ENCODE data around the gene EXPH5. TPM values are rescaled to one million over a fixed set of nuclear protein-coding genes. Genes with fewer than 3 reads are reported as not detected.
"Not testable (repeated sequence)": the region's sequence is repeated elsewhere in the genome, so short reads cannot be mapped to it uniquely, and the experiment has no call there.

EXPH5 gene
- total RNA-seq, 6 experiments from 2014 or later, result 0.14 to 0.91 (median 0.47) TPM

- not testable (repeated sequence) for H3K4me3 Mint-ChIP-seq; H3K36me3 Mint-ChIP-seq (ENCODE audit: low read depth); DNase-seq; H3K9me3 Mint-ChIP-seq; H3K27ac Mint-ChIP-seq
- Mint-ChIP-seq H3K4me1 (ENCODE audit: low read depth) (peaks cover 40% of the 10 kb centered on the region), H3K27me3 (ENCODE audit: insufficient read depth) (peaks cover 16% of the 10 kb centered on the region)
- TF ChIP-seq CTCF (IDR thresholded peaks at IDR 0.05), result peak; percentile 52
Measured at GRCh38 chr11:108602818-108603217, 9.2 kb upstream of the EXPH5 start.

- H3K36me3 Mint-ChIP-seq (ENCODE audit: low read depth), result no peaks in the 10 kb centered on the region
- no peaks in the 10 kb centered on the region for H3K9me3 Mint-ChIP-seq
- H3K27me3 Mint-ChIP-seq (ENCODE audit: insufficient read depth), result peaks cover 16% of the 10 kb centered on the region
- no peak overlapping the region for H3K4me3 Mint-ChIP-seq
- no peak overlapping the region for H3K27ac Mint-ChIP-seq
- peak; percentile 44 for DNase-seq
- no peak for TF ChIP-seq CTCF (IDR thresholded peaks at IDR 0.05)
- peaks cover 38% of the 10 kb centered on the region for H3K4me1 Mint-ChIP-seq (ENCODE audit: low read depth)
Measured at GRCh38 chr11:108601150-108601549, 7.6 kb upstream of the EXPH5 start.

- Mint-ChIP-seq H3K9me3 (no peaks in the 10 kb centered on the region), H3K4me1 (ENCODE audit: low read depth) (peaks cover 38% of the 10 kb centered on the region), H3K4me3 (no peak overlapping the region), H3K27me3 (ENCODE audit: insufficient read depth) (peaks cover 18% of the 10 kb centered on the region), H3K36me3 (ENCODE audit: low read depth) (no peaks in the 10 kb centered on the region), H3K27ac (no peak overlapping the region)
- no peak for TF ChIP-seq CTCF (IDR thresholded peaks at IDR 0.05)
- no peak for DNase-seq
Measured at GRCh38 chr11:108599978-108600377, 6.4 kb upstream of the EXPH5 start.

- Mint-ChIP-seq H3K27me3 (ENCODE audit: insufficient read depth) (peaks cover 19% of the 10 kb centered on the region), H3K4me3 (no peak overlapping the region), H3K27ac (no peak overlapping the region), H3K36me3 (ENCODE audit: low read depth) (no peaks in the 10 kb centered on the region), H3K4me1 (ENCODE audit: low read depth) (peaks cover 47% of the 10 kb centered on the region), H3K9me3 (no peaks in the 10 kb centered on the region)
- no peak for DNase-seq
- TF ChIP-seq CTCF (IDR thresholded peaks at IDR 0.05), result no peak
Measured at GRCh38 chr11:108597736-108598355, 4.3 kb upstream of the EXPH5 start.

GRCh38 chr11:108596701-108597100 lies 3.1 kb upstream of the EXPH5 start:
- peaks cover 49% of the 10 kb centered on the region for H3K4me1 Mint-ChIP-seq (ENCODE audit: low read depth)
- no peak overlapping the region for H3K27ac Mint-ChIP-seq
- H3K4me3 Mint-ChIP-seq, result no peak overlapping the region
- TF ChIP-seq CTCF (IDR thresholded peaks at IDR 0.05), result no peak
- H3K27me3 Mint-ChIP-seq (ENCODE audit: insufficient read depth), result peaks cover 23% of the 10 kb centered on the region
- H3K9me3 Mint-ChIP-seq, result no peaks in the 10 kb centered on the region
- H3K36me3 Mint-ChIP-seq (ENCODE audit: low read depth), result no peaks in the 10 kb centered on the region
- no peak for DNase-seq
